HEK293 (cell line): ENCODE data around the gene SFT2D1.

ENCODE experiments used
- CTCF ChIA-PET: fragments of 350-600 bp; formaldehyde crosslinking; extraction: SDS; loops from one replicate; lab custom pipeline; 2021; ENCODE audit warnings: antibody characterized with exemption; lab: Yijun Ruan, JAX
- POLR2A ChIA-PET: fragments of 300-600 bp; formaldehyde crosslinking; extraction: SDS; loops from one replicate; lab custom pipeline; 2020; ENCODE audit warnings: antibody characterized with exemption, inconsistent platforms; lab: Yijun Ruan, JAX
- H3K27ac ChIP-seq: fragments of 200-500 bp; sonication (Bioruptor generic); 2 replicates; pipeline ENCODE4 v1.5.1; 2014; ENCODE audit warnings: low read depth, low read length, control low read depth, inconsistent platforms; ENCODE audit errors: extremely low read depth
- H3K36me3 ChIP-seq, 2 experiments: fragments of 200-500 bp in 1 of 2; sonication (Bioruptor generic) in 1 of 2; 1 replicate in 1 of 2; 2 replicates in 1 of 2; pipeline ENCODE4 v1.5.1; 2014 to 2017; ENCODE audit warnings: inconsistent platforms in 2 of 2, low read length in 2 of 2; ENCODE audit not compliant: control insufficient read depth in 2 of 2, insufficient read depth in 1 of 2
- H3K4me1 ChIP-seq: fragments of 200-500 bp; sonication (Bioruptor generic); 2 replicates; pipeline ENCODE4 v1.5.1; 2014; ENCODE audit warnings: mild to moderate bottlenecking, low read length, inconsistent platforms; ENCODE audit not compliant: control insufficient read depth, insufficient read depth
- H3K4me3 ChIP-seq: 2 replicates; pipeline ENCODE4 v1.5.1; 2011; ENCODE audit warnings: low read depth, mild to moderate bottlenecking, control low read depth, low read length, moderate library complexity
- H3K9me3 ChIP-seq: fragments of 200-500 bp; sonication (Bioruptor generic); 2 replicates; pipeline ENCODE4 v1.5.1; 2014; ENCODE audit warnings: low read depth, low read length, inconsistent platforms; ENCODE audit not compliant: control insufficient read depth, insufficient read depth
- EGR2 ChIP-seq: fragments of 450-650 bp; formaldehyde crosslinking; IDR thresholded peaks from 2 replicates; pipeline ENCODE4 v1.5.1; 2016; ENCODE audit warnings: low read depth, missing biosample characterization, missing genetic modification characterization
- HIC1 ChIP-seq: fragments of 450-650 bp; formaldehyde crosslinking; IDR thresholded peaks from 2 replicates; pipeline ENCODE4 v1.5.1; 2016; ENCODE audit warnings: missing biosample characterization, missing genetic modification characterization
- IKZF3 ChIP-seq: fragments of 450-650 bp; IDR thresholded peaks from 2 replicates; pipeline ENCODE4 v1.5.0; 2018; ENCODE audit warnings: missing biosample characterization, mild to moderate bottlenecking, missing genetic modification characterization, moderate library complexity
- KLF7 ChIP-seq: fragments of 450-650 bp; formaldehyde crosslinking; IDR thresholded peaks from 2 replicates; pipeline ENCODE4 v1.5.1; 2016; ENCODE audit warnings: missing biosample characterization, missing genetic modification characterization, borderline replicate concordance
- TRIM28 ChIP-seq: IDR thresholded peaks from 2 replicates; pipeline ENCODE4 v1.6.1; 2011; ENCODE audit warnings: low read length, control low read depth, borderline replicate concordance
- ZBTB1 ChIP-seq: fragments of 450-650 bp; formaldehyde crosslinking; IDR thresholded peaks from 2 replicates; pipeline ENCODE4 v1.5.1; 2016; ENCODE audit warnings: missing biosample characterization, missing genetic modification characterization
- ZIC2 ChIP-seq: fragments of 450-650 bp; formaldehyde crosslinking; IDR thresholded peaks from 2 replicates; pipeline ENCODE4 v1.5.1; 2016; ENCODE audit warnings: missing biosample characterization, missing genetic modification characterization
- ZNF112 ChIP-seq: fragments of 450-650 bp; formaldehyde crosslinking; IDR thresholded peaks from 2 replicates; pipeline ENCODE4 v1.5.0; 2017; ENCODE audit warnings: missing biosample characterization, missing genetic modification characterization
- ZNF132 ChIP-seq: fragments of 450-650 bp; formaldehyde crosslinking; IDR thresholded peaks from 2 replicates; pipeline ENCODE4 v1.5.1; 2017; ENCODE audit warnings: missing biosample characterization, missing genetic modification characterization, borderline replicate concordance
- ZNF138 ChIP-seq: fragments of 450-650 bp; formaldehyde crosslinking; IDR thresholded peaks from 2 replicates; pipeline ENCODE4 v1.5.1; 2016; ENCODE audit warnings: missing biosample characterization, missing genetic modification characterization, borderline replicate concordance
- ZNF175 ChIP-seq: fragments of 450-650 bp; formaldehyde crosslinking; IDR thresholded peaks from 2 replicates; pipeline ENCODE4 v1.5.1; 2016; ENCODE audit warnings: missing biosample characterization, missing genetic modification characterization
- ZNF223 ChIP-seq: fragments of 450-650 bp; formaldehyde crosslinking; IDR thresholded peaks from 2 replicates; pipeline ENCODE4 v1.5.1; 2016; ENCODE audit warnings: missing biosample characterization, missing genetic modification characterization
- ZNF341 ChIP-seq: fragments of 450-650 bp; formaldehyde crosslinking; IDR thresholded peaks from 2 replicates; pipeline ENCODE4; 2016; ENCODE audit warnings: low read depth, missing biosample characterization, missing genetic modification characterization
- ZNF501 ChIP-seq: fragments of 450-650 bp; formaldehyde crosslinking; IDR thresholded peaks from 2 replicates; pipeline ENCODE4 v1.5.1; 2016; ENCODE audit warnings: missing biosample characterization, missing genetic modification characterization
- ZNF518A ChIP-seq: fragments of 450-650 bp; formaldehyde crosslinking; conservative IDR thresholded peaks from 2 replicates; pipeline ENCODE4 v1.5.1; 2016; ENCODE audit warnings: low read depth, missing biosample characterization, missing genetic modification characterization
- ZNF555 ChIP-seq: fragments of 450-650 bp; formaldehyde crosslinking; conservative IDR thresholded peaks from 2 replicates; pipeline ENCODE4 v1.5.1; 2017; ENCODE audit warnings: missing biosample characterization, mild to moderate bottlenecking, missing genetic modification characterization, inconsistent platforms
- ZNF626 ChIP-seq: fragments of 450-650 bp; sonication (Bioruptor Pico); formaldehyde crosslinking; IDR thresholded peaks from 2 replicates; pipeline ENCODE4 v1.5.1; 2018; ENCODE audit warnings: missing biosample characterization, missing genetic modification characterization, inconsistent platforms
- ZNF792 ChIP-seq: fragments of 450-650 bp; formaldehyde crosslinking; IDR thresholded peaks from 2 replicates; pipeline ENCODE4 v1.5.1; 2016; ENCODE audit warnings: missing biosample characterization, missing genetic modification characterization
- TF ChIP-seq, protein P1 (sequence below): fragments of 450-650 bp; formaldehyde crosslinking; IDR thresholded peaks from 2 replicates; pipeline ENCODE4 v1.5.1; 2016; ENCODE audit warnings: missing biosample characterization, missing genetic modification characterization

SFT2D1 gene

DNA sequence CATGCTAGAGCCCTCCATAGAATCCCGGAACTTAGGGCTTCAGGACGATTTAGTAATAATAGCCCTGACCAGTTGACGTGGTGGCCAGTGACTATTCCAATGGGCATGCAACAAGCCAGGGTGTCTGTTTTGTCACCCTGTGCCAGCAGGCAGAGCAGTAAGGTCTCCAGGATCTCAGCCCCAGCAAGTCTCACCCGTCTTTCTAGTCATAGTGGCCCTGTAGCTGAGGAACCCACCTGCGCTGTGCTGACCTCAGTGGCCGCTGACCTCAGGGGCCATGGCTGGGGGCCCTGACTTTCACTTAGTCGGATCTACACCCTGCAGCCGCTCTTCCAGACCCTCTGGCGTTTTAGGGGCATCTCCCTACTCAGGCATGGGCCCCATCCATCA, 71.0 kb downstream of the SFT2D1 start (continued):
- TF ChIP-seq ZNF518A (no peak), ZNF555 (tag by site-specific recombination) (no peak), ZNF792 (tag by site-specific recombination) (no peak), ZNF341 (tag by site-specific recombination) (no peak), ZNF626 (no peak), TRIM28 (no peak), ZNF112 (tag by site-specific recombination) (no peak), ZNF175 (tag by site-specific recombination) (no peak), KLF7 (tag by site-specific recombination) (no peak), ZIC2 (tag by site-specific recombination) (no peak)
- TF ChIP-seq, protein P1, sequence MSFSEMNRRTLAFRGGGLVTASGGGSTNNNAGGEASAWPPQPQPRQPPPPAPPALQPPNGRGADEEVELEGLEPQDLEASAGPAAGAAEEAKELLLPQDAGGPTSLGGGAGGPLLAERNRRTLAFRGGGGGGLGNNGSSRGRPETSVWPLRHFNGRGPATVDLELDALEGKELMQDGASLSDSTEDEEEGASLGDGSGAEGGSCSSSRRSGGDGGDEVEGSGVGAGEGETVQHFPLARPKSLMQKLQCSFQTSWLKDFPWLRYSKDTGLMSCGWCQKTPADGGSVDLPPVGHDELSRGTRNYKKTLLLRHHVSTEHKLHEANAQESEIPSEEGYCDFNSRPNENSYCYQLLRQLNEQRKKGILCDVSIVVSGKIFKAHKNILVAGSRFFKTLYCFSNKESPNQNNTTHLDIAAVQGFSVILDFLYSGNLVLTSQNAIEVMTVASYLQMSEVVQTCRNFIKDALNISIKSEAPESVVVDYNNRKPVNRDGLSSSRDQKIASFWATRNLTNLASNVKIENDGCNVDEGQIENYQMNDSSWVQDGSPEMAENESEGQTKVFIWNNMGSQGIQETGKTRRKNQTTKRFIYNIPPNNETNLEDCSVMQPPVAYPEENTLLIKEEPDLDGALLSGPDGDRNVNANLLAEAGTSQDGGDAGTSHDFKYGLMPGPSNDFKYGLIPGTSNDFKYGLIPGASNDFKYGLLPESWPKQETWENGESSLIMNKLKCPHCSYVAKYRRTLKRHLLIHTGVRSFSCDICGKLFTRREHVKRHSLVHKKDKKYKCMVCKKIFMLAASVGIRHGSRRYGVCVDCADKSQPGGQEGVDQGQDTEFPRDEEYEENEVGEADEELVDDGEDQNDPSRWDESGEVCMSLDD (tag by site-specific recombination), result no peak

DNA sequence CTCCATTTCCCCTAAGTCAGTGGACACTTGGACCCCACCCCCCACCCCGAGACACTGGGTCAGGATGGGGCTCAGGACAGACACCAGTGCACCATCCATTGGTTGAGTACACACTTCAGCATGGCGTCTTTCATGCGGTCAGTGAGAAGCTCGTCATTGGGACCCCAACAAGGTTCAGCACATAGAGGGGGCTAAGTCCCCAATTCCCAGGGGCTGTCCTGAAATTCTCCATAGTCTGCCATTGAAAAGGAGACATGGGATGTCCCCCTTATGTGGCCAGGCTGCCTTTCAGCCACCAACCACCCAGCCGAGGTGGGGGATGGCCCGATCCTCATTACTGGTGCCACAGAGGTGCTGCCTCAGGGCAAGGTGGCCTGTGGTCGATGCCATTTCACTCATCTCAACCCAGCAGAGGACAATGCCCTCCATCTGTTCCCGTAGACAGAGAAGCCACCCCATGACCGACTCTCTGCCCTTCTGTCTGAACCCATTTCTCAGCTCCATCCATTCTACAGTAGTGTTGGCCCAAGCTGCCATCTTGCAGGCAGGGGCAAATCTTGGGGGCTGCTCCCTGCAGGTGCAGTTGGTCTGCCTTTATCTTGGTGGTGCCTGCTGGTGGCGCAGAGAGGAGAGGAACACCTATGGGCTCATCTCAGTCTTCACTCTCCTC, 71.5 kb downstream of the SFT2D1 start:
- Histone ChIP-seq H3K4me3 (no peak overlapping the region), H3K4me1 (no peaks in the 10 kb centered on the region), H3K36me3 (no peaks in the 10 kb centered on the region), H3K27ac (no peak overlapping the region), H3K9me3 (no peaks in the 10 kb centered on the region)
- ChIA-PET POLR2A (no interaction called here), CTCF (interaction anchor here (0.6 to 1.0 kb wide), 2 partner anchors 111 to 818 kb away, joined by 3 to 6 read pairs; no protein-coding TSS in a partner anchor)
- TF ChIP-seq HIC1, result no peak
- TF ChIP-seq ZNF132 (tag by site-specific recombination), result no peak
- no peak for TF ChIP-seq ZNF138
- TF ChIP-seq ZNF501 (tag by site-specific recombination), result no peak
- TF ChIP-seq EGR2, result no peak
- no peak for TF ChIP-seq IKZF3 (tag by site-specific recombination)
- TF ChIP-seq ZNF223 (tag by site-specific recombination), result no peak
- TF ChIP-seq ZBTB1 (tag by site-specific recombination), result no peak
